GM21717 (cell line): ENCODE measurements around the gene TTC39A.
A peak's percentile ranks its signal among the peaks of the same experiment; 100 is the strongest.

ENCODE experiments used
- ATAC-seq: cut with Tn5 transposase; IDR thresholded peaks from one replicate; pipeline ENCODE4 v1.9.1; 2021; ENCODE audit warnings: mild to moderate bottlenecking, moderate library complexity; ENCODE audit not compliant: unreplicated experiment

Gene TTC39A

DNA sequence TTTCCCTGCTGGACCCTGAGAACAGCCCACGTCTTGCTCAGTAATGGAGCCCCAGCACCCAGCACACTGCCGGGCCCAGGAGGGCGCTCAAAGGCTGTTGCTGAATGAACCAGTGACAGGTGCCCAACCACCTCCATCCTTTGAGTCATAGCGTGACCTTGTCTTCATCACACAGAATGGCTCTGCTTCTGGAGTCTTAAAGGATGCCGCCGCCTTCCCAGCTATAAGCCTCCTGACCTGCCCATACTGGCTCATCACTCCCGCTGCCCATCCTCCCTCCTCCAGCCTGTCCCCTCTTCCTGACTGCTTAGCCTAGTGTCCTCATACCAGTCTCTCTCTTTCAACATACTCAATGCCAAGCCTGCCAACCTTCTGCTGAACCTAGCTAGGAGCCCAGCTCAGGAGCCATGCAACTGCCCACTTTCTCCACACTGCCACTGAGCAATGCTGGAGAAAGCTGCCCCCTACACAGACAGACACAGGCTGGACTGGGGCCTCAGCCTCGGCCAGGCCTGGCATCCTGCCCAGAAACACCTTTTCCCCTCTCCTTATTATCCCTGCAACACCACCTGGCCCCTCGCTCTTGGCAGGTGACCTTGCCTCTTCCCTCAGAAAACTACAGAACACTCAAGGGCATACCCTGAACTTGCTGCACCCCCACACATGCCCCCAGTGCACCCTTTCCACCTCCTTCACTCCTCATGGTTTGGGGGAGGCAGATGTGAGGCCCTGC lies 14.1 kb downstream of the TTC39A start:
- ATAC-seq = no peak

DNA sequence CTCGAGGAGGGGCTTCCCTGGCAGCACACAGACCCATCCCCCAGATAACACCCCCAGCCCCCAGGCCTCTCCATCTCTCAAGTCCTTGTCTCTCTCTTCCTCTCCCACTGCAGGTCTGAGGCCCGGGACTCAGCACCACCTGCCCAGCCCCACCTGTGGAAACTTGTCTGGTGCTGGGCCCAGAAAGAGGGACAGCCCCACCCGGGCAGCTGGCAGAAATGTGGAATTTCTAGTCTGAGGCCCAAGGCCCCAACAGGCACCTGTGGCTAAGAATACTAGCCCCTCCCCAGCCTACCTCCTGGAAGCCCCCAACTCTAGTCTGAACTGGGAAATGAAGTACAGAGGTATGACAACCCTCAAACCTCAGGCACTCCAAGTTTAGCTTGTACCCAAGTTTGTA lies 15.4 kb downstream of the TTC39A start:
- ATAC-seq = no peak

DNA sequence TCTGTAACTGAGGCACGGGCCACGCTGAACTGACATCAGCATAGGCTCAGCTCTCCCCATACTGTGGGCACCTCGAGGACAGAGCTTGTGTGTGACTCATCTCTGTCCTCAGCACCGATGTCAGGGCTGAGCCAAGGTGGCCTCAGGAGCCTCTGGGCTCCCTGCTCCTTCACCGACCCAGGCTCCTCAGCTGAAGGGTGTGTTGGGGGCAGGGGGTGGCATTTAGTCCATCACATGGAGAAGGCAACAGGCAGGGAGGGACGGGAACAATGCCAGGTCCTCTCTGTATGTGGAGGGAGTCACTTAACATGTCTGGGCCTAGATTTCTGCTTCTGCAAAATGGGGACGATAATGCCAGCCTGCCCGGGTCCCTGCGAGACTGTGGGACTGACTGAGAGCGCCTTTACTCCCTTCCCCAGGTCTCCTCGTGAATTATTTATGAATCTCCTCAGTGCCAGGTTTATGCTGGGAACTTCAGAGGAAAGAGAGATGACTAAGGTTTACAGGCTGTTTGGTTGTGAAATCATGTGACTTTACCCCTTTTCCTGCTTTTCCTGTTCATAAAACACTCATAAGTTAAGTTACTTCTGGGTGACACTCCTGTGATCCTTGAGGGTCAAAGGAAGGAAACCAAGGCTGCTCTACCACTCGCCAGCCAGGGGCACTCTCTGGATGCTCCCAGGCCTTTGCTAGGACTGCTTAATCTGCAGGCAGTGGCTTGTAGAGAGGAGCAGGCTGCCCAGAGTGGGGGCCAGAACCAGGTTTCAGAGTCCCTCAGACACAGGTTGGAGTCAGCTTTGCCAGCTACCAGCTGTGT lies 16.2 kb downstream of the TTC39A start:
- no peak for ATAC-seq

DNA sequence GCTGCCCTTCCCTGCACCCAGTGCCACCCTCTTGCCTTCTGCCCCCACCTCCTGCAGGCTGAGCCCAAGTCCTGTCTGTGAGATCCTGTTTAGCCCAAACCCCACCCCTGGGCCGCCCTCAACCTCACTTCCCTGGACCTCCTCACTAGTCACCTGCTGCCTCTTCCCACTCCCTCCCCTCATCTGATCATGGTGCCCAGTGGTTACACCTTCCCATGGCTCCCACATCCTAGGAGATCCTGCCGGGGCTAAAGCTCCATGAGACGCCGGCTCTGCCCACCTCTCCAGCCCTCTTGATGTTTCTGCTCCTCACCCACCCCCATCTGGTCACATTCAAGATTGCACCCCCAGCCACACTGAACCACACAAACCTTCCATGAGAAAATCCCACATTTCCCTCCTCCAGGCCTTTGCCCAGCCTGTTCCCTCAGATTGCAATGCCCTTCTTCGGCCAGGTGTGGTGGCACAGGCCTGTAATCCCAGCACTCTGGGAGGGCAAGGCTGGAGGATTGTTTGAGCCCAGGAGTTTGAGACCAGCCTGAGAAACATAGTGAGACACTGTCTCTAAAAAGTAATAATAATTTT lies 17.0 kb downstream of the TTC39A start:
- no peak for ATAC-seq

DNA sequence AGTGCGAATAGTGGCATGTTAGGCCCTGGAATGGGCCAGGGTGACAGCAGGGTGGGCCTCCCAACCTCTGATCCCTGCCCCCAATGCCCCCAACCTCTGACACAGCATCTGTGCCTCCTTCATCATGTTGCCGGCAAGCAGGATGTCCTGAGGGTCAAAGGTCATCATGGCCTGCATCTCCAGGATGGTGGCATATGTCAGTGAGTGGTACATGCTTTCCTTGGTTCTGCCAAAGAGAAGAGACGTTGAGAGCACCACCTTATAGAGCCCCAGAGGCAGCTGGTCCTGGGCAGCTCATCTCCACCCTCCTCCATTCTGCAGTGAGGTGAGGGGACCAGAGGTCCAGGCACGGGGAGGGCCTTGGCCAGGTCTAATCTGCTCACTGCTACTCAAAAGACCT lies 17.6 kb downstream of the TTC39A start:
- no peak for ATAC-seq

DNA sequence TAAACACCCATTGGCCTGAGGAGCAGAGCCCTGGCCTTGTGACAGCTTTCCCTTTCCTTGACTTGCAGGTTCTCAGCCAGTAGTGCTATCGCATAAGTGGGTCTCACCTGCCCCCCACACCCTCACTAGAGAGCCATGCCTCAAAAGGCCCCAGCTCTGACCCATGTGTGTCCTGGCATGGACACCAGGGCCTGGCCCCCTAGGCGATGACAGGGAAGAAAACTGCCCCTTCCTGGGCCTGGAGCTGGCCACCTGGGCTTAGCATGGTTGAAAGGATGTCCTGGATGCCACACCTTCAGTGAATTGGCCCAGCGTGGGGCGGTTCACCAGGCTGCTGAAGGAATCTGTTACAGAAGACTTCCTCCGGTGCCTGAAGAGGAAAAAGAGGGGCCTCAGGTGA lies 18.5 kb downstream of the TTC39A start:
- no peak for ATAC-seq

DNA sequence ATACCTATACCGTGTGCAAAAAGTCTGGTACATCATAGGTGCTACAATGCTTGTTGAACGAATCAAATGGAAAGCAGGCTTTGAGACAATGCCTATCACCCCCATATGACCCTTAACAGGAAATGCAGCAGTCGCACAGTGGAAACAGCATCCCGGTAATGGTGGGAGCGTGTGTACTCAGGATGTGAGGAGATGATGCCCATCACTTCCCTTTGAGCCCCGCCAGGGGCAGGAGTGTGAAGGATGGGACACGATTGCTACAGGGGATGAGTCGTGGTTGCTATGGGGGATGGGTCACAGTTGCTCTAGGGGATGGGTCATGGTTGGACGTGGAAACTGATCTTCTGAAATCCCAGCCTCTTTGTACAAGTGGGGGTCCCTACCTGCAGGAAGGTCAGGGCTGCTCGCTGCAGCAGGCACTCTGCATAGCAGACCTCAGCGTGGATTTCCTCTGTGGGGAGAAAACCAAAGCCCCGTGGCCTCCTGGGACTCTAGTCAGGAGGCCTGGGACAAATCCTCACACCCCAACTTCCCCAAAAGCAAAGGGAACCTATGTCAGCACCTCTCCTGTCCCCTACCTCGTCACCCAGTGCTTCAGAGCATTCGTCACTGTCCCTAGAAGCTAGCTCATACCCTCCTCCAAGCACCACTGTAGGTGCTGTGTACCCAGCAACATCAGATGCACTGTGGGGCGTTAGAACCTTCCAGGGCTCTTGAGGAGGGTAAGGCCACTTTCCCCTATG lies 19.3 kb downstream of the TTC39A start:
- no peak for ATAC-seq

DNA sequence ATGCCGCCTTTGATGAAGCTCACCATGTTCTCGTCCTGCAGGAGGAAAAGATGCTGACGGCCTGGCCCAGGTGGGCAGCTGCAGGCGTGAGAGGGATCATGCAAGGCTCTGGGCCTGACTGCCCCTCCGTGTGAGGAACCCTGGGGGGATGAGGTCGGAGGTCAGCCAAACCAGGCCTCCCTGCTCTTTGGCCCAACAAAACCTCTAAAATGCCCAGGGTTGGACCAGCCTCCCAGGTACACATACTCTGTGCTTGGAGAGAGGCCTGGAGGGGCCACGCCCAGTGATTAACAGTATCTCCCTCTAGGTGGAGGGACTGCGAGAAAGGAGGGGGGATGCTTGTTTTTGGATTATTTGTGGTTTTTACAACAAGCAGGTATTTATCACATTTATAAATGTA lies 21.1 kb downstream of the TTC39A start:
- ATAC-seq = no peak

DNA sequence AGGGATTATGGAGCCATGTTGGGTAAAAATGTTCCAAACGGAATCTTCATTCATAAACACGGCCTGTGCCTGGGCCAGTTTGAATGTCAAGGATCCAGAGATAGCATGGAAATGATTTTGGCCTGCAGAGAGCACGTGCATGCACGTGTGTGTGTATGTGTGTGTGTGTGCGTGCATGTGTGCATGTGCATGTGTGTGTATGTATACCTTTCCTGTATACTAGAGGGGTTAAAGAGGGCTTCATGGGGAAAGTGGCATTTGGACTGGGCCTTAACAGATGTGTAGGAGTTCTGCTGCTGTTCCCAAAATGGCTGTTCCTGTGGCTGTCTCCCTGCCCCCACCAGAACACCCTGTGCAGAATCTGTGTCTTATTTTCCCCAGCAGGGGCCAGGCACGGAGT lies 21.7 kb downstream of the TTC39A start:
- no peak for ATAC-seq

DNA sequence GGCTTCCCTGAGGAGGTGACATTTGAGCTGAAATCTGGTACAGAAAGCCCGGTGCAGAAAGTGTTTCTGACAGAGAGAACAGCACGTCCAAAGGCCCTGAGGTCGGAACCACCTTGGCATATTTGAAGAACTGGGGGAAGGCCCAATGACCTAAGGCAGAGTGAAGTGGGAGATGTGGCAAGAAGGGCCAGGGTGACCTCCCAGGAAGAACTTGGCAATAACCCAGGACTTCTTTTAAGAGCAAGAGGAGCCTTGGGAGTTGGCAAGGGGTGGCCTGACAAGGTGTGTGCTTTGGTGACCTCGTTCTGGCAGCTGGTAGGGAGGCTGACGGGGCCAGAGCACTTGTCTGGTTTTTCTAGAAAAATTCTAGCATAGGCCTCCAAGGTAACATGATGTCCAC lies 23.4 kb downstream of the TTC39A start:
- no peak for ATAC-seq

DNA sequence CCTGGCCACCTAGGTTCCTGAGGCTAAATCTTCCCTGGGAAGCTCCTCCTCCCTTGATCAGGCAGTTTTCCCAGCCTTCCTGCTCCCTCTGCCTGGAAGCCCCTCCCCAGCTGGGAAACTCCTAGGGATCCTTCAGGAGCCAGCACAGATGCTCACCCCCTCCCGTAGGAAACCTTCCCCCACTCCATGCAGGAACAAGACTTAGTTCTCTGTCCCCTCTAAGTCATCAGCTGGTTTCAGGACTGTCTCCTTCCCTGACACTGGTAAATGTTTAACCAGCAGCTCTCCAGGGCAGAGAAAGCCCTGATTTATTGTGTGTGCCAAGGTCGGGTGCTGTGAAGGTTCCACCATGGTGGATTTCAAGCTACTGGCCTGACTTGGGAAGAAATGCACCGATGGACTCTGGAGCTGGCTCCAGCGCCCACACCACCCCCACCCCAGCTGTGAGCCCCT lies 25.0 kb downstream of the TTC39A start:
- no peak for ATAC-seq

DNA sequence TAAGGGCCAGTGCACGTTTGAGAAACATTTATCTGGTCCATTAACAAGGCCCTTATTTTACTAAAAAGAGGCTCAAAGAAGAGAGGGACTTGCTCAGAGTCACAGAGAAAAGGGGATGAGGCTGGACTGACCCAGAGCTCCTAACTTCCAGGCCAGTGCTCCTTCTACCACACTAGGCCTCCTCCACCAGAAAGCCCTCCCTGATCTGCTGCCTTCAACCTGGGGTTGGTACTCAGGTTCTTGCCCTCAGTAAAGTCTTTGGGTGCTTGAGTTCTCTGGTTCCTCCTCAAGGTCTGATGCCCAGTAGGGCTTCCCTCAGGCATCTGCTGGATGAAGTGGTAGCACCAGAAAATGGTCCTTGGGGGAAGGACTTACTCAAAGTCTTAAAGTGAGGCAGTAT lies 26.0 kb downstream of the TTC39A start:
- ATAC-seq = no peak

DNA sequence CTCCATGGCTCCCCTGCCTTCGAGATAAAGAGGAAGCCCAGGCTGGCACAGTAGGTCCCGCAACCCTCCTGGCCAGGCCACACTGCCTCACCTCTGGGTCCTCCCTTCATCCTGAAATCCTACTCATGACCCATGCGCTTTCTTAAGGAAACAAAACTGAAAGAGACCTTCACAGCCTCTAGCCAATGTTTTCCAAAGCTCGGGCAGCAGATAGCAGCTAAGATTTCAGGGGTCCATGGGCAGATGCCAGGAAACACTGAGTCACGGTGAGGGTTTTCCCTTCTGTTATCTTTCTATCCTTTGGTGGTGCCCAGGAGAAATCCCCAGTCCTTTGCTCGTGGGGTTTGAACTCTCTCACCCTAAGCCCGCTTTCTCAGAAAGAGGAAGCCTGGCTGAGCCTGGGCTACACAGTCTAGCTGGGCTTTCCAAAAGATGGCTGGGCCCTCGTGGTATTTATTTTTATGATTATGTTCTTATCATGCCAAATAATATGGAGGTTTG lies 26.6 kb downstream of the TTC39A start:
- peak; percentile 47 for ATAC-seq

DNA sequence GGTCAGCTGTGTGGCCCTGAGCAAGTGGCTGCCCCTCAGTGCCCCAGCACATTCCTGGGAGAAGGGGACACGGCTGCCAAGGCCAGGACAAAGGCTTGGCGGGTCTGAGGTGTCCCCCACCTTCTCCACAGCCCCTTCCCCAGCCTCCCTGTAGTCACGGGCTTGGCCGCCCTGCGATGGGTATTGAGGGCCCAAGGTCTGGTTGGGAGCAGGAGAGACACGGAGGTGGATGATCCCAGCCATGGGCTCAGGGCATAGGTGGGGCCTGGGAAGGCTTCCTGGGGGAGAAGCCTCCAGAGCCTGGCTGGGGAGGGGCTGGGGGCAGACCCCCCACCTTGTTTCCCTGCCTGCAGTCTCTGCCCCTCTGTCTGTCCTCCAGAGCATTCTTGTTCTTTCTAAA lies 27.0 kb downstream of the TTC39A start:
- no peak for ATAC-seq

DNA sequence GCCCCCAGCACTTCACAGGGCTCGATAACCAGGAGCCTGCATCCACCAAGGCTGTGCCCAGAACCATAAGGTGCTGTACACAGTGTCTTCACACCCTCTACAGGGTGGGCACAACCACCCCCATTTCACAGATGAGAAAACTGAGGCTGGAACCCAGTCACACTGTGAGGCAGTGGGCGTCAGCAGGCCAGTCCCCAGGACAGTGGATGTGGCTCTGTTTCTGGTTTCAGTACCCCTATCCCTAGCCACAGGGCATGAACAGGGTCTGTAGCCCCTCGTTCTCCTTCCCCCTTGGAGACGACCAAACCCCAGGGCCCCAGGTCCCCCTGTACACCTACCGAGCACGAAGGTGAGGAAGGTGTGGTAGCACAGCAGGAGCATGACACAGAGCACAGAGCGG lies 27.6 kb downstream of the TTC39A start:
- no peak for ATAC-seq

DNA sequence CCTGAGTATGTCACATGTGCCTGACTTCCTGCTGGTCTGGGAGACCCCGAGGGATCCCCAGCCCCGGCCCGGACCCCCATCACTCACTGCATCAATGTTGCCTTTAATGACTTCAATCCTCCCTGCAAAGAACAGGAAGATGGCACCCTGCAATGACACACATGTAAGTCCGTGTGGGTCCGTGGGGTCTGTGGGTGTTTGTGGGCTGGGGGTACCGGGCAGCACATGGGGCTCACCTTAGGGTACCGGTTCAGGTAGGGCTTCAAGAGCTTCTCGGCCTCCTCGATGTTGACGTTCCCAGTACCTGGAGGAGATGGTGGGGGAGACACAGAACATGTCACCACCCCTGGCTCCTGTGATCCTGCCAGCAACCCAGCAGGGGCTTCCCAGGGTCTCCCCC lies 28.1 kb downstream of the TTC39A start:
- no peak for ATAC-seq

DNA sequence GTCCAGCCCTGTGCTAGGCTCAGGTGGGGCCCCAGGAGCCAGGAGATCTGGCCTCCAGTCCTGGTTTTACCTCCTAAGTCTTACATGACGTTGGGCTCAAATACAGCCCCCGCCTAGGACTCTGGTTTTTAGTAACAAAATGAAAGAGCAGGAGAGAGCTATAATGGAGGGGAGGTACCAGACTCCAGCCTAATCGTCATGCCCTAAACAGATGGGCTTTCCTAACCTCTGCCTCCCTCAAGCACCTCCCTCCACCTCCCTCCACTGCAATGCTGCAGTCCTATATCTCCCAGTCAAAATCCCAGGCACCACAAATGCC lies 28.6 kb downstream of the TTC39A start:
- no peak for ATAC-seq

DNA sequence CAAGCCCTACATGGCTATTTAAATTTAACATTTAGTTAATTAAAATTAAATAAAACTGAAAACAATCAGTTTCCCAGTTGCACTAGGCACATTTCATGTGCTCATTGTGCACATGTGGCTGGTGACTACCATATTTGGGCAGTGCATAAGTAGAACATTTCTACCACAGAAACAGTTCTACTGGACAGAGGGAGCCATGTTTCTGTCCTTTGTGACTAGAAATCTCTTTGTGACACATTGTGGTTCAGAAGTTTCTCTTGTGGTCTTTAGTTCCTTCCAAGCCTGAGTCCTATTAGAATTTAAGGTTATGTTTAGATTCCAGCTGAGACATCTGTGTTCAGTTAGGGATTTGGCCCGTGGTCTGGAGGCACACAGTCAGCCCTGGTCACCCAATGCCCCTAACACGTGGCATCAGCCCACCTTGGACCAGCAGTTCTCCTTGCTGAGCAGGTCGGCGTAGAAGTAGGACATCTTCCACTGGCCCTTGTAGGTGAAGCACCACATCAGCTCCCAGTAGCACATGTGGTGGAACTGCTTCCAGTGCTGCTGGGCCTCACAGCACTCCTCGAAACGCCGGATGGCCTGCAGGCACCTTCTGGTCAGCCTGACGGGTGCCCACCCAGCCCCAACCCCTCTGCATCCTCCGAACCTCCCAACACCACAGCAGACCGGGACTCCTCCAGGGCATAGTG lies 29.1 kb downstream of the TTC39A start:
- ATAC-seq = no peak

DNA sequence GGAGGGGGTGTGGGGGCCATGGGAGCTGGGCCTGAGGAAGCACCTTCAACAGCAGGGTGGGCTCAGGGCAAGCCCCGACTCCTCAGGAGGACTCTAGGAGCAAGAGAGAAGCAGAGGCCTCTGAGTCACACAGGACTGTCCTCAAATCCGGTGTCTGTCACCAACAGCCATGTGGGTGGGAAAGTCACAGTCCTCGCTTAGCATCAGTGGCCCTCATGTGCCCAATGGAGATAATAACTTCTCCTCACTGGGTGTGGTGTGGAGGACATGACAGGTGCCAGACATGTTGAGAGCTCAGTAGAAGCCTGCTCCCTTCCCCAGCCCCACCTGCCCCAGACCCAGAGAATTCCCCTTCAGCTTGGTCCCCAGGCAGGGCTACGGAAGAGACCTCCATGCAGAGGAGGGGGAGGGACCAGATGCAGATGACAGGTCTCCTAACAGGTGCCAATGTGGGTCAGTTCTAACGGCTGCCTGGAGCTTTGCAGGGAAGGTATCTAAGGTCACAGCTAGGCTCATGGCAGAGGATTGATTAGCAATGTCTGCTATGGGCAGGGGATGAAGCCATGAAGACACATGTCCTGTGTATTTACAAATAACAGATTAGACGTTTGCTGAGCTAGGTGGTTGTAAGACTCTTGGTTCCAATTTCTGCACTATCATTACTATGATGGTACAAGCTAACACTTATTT lies 30.2 kb downstream of the TTC39A start:
- ATAC-seq = no peak
